Measurements from ENCODE around the gene RPL31. TPM values are rescaled to one million over a fixed set of nuclear protein-coding genes. Genes with fewer than 3 reads are reported as not detected.

The RPL31 gene
- polyA plus RNA-seq, 1 of the 3 experiments (the other 2 are of a cell fraction), result 4,488 TPM

GRCh38 chr2:100984892-100985307, 17.2 kb upstream of the RPL31 start:
- Histone ChIP-seq H3K9me3 (no peaks in the 10 kb centered on the region), H3K36me3 (replicated peaks in 1 of 2; ENCODE audit: control insufficient read depth in 1 of 2, insufficient read depth in 2 of 2, low read length in 1 of 2) (peaks cover 7 to 50% of the 10 kb centered on the region in 2 experiments), H3K9ac (no peak overlapping the region), H2AFZ (ENCODE audit: low read depth) (no peak overlapping the region), H3K4me1 (ENCODE audit: control insufficient read depth in 1 of 2, insufficient read depth in 2 of 2, low read depth in 1 of 2, low read length in 1 of 2) (no peaks in the 10 kb centered on the region; a peak in 1 of 4 replicates), H3K9me2 (no peaks in the 10 kb centered on the region), H3F3A (replicated peaks; ENCODE audit: insufficient read depth) (no peaks in the 10 kb centered on the region), H3K27ac (ENCODE audit: low read depth in 2 of 2, low read length in 1 of 2) (no peak overlapping the region), H3K27me3 (ENCODE audit: insufficient read depth) (no peaks in the 10 kb centered on the region), H4K20me1 (ENCODE audit: insufficient read depth) (no peaks in the 10 kb centered on the region), H3K4me3 (ENCODE audit: low read depth in 2 of 2, low read length in 1 of 2) (no peak overlapping the region; a peak in 1 of 4 replicates), H3K4me2 (no peak overlapping the region), H3K79me2 (ENCODE audit: insufficient read depth) (no peaks in the 10 kb centered on the region)
- CTCF ChIA-PET, result interaction anchor here (0.6 to 6.6 kb wide), 15 partner anchors 8 to 390 kb away, joined by 3 to 118 read pairs (median 4); no protein-coding TSS in a partner anchor
- POLR2A ChIA-PET, result no interaction called here
- TF ChIP-seq CHD2 (IDR thresholded peaks at IDR 0.05; ENCODE audit: low read length, partially characterized antibody) (peak; percentile 17), MEF2A (IDR thresholded peaks at IDR 0.05; ENCODE audit: borderline replicate concordance, low read depth) (no peak), GABPA (IDR thresholded peaks at IDR 0.05; ENCODE audit: low read depth) (no peak), YY1 (IDR thresholded peaks at IDR 0.05; ENCODE audit: low read depth) (no peak), RCOR1 (IDR thresholded peaks at IDR 0.05; ENCODE audit: low read length) (0 out of 2 replicates have a peak, but pooled peaks have one; percentile 26), IRF3 (IDR thresholded peaks at IDR 0.05; ENCODE audit: low read depth, low read length) (no peak), CTCF (IDR thresholded peaks at IDR 0.05) (peak; percentile 97), ELF1 (IDR thresholded peaks at IDR 0.05) (no peak), RAD21 (IDR thresholded peaks at IDR 0.05; ENCODE audit: low read length) (peak; percentile 92), MXI1 (IDR thresholded peaks at IDR 0.05; ENCODE audit: low read depth, low read length) (no peak), SMC3 (IDR thresholded peaks at IDR 0.05; ENCODE audit: low read depth, low read length) (peak; percentile 95), GATA2 (CRISPR knock-in tag; IDR thresholded peaks at IDR 0.05) (no peak), MAX (IDR thresholded peaks at IDR 0.05; ENCODE audit: low read depth) (no peak), EP300 (IDR thresholded peaks at IDR 0.05; ENCODE audit: borderline replicate concordance in 1 of 2, low read depth in 1 of 2, low read length in 1 of 2) (no peak), RFX5 (IDR thresholded peaks at IDR 0.05; ENCODE audit: low read length) (no peak), FOXJ3 (CRISPR knock-in tag; IDR thresholded peaks at IDR 0.05) (no peak)
- 38% methylated on average over 7 of the region's 7 CpGs for WGBS (ENCODE audit: low lambda C conversion rate)
- peak; percentile 82 for DNase-seq

- Histone ChIP-seq H3K9me2 (no peaks in the 10 kb centered on the region), H3K9me3 (no peaks in the 10 kb centered on the region), H3K4me2 (no peak overlapping the region), H4K20me1 (ENCODE audit: insufficient read depth) (no peaks in the 10 kb centered on the region), H3F3A (replicated peaks; ENCODE audit: insufficient read depth) (no peaks in the 10 kb centered on the region), H3K79me2 (ENCODE audit: insufficient read depth) (no peaks in the 10 kb centered on the region), H3K27me3 (ENCODE audit: insufficient read depth) (no peaks in the 10 kb centered on the region), H3K27ac (ENCODE audit: low read depth in 2 of 2, low read length in 1 of 2) (no peak overlapping the region), H3K4me1 (ENCODE audit: control insufficient read depth in 1 of 2, insufficient read depth in 2 of 2, low read depth in 1 of 2, low read length in 1 of 2) (no peaks in the 10 kb centered on the region; a peak in 1 of 4 replicates), H3K9ac (no peak overlapping the region), H3K4me3 (ENCODE audit: low read depth in 2 of 2, low read length in 1 of 2) (no peak overlapping the region), H3K36me3 (replicated peaks in 1 of 2; ENCODE audit: control insufficient read depth in 1 of 2, insufficient read depth in 2 of 2, low read length in 1 of 2) (peaks cover 7 to 54% of the 10 kb centered on the region in 2 experiments), H2AFZ (ENCODE audit: low read depth) (no peak overlapping the region)
- DNase-seq, result no peak
- POLR2A ChIA-PET, result no interaction called here
- 90% methylated on average over 5 of the region's 11 CpGs for WGBS (ENCODE audit: low lambda C conversion rate)
- CTCF ChIA-PET, result interaction anchor here (0.7 to 6.6 kb wide), 22 partner anchors 8 to 724 kb away, joined by 3 to 118 read pairs (median 4); partner anchors contain the start of gene RPL31
- no peak for TF ChIP-seq CHD2 (IDR thresholded peaks at IDR 0.05; ENCODE audit: low read length, partially characterized antibody)
- no peak for TF ChIP-seq RFX5 (IDR thresholded peaks at IDR 0.05; ENCODE audit: low read length)
- TF ChIP-seq POLR2AphosphoS5 (IDR thresholded peaks at IDR 0.05; ENCODE audit: low read depth, low read length), result no peak
- TF ChIP-seq IRF3 (IDR thresholded peaks at IDR 0.05; ENCODE audit: low read depth, low read length), result no peak
- no peak for TF ChIP-seq NRF1 (IDR thresholded peaks at IDR 0.05; ENCODE audit: low read depth, low read length)
- TF ChIP-seq ELF1 (IDR thresholded peaks at IDR 0.05), result no peak
- TF ChIP-seq CTCF (IDR thresholded peaks at IDR 0.05), result no peak
- TF ChIP-seq TEAD4 (IDR thresholded peaks at IDR 0.05; ENCODE audit: borderline replicate concordance, insufficient read depth), result no peak
- TF ChIP-seq EP300 (IDR thresholded peaks at IDR 0.05; ENCODE audit: borderline replicate concordance in 1 of 2, low read depth in 1 of 2, low read length in 1 of 2), result no peak
Observed at GRCh38 chr2:100986157-100986556, 15.9 kb upstream of the RPL31 start.

All from SK-N-SH (cell line).